SH-SY5Y (cell line): ENCODE measurements around the gene MMP15.

ENCODE experiments used
- GATA2 ChIP-seq: IDR thresholded peaks from 2 replicates; pipeline ENCODE4 v1.6.1; 2011; ENCODE audit warnings: mild to moderate bottlenecking, low read depth, low read length
- GATA3 ChIP-seq: IDR thresholded peaks from 2 replicates; pipeline ENCODE4 v1.6.1; 2011; ENCODE audit warnings: low read depth, mild to moderate bottlenecking, low read length, moderate library complexity

DNA sequence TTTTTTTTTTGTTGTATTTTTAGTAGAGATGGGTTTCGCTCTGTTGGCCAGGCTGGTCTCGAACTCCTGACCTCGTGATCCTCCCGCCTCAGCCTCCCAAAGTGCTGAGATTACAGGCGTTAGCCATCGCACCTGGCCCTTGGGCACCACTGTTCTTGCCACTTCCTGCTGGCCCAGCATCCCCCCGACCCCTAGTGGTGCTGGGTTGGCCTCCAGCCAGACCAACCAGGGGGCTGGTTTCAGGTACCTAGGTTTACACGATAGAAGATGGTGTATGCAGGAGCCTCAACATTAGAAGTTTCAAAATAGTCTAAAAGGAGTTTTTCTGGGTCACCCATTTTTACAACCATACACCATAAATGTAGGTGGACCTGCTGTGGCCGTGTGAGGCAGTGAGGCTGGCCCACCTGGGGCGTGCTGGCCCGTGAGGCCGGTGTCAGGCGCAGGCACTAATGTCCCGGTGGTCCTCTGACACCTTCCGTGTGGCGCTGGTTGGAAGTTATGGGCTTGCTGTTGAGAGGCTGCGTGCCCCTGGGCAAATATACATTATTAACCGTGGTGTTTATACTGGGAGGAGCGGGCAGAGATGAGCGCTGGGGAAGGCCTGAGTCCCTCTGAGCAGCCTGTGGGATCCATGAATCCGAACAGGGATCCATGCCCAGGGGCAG, 60.2 kb downstream of the MMP15 start:
- TF ChIP-seq GATA2 (no peak), GATA3 (no peak)
